ENCODE measurements around the gene IDE. TPM values are rescaled to one million over a fixed set of nuclear protein-coding genes. Genes with fewer than 3 reads are reported as not detected.
A peak's percentile ranks its signal among the peaks of the same experiment; 100 is the strongest.

Gene IDE
- total and polyA plus RNA-seq, 2 of the 13 experiments (the other 11 are each of a cell fraction or from before 2014, with no cell fraction given), result 16.1 to 52.1 TPM

GRCh38 chr10:92592761-92593618 is 19.1 kb upstream of the IDE start, which contains the start of gene KIF11 (continued):
- TF ChIP-seq TRAFD1 (CRISPR knock-in tag; IDR thresholded peaks at IDR 0.05; ENCODE audit: borderline replicate concordance) (no peak), YEATS2 (CRISPR knock-in tag; IDR thresholded peaks at IDR 0.05; ENCODE audit: borderline replicate concordance) (peak; percentile 69; the same call in 1 of the 2 replicates), TEAD3 (CRISPR knock-in tag; optimal IDR thresholded peaks at IDR 0.05; ENCODE audit: borderline replicate concordance) (peak; percentile 39), ZNF501 (CRISPR knock-in tag; IDR thresholded peaks at IDR 0.05) (peak; percentile 85), SNAPC2 (CRISPR knock-in tag; IDR thresholded peaks at IDR 0.05) (0 out of 2 replicates have a peak, but pooled peaks have one; percentile 61), SIN3B (IDR thresholded peaks at IDR 0.05; ENCODE audit: low read length) (peak; percentile 95), ETV6 (CRISPR knock-in tag; conservative IDR thresholded peaks at IDR 0.05) (peak; percentile 38; the same call in 1 of the 2 replicates), ZNF737 (CRISPR knock-in tag; IDR thresholded peaks at IDR 0.05; ENCODE audit: borderline replicate concordance) (0 out of 2 replicates have a peak, but pooled peaks have one; percentile 48), KMT2B (CRISPR knock-in tag; IDR thresholded peaks at IDR 0.05) (peak; percentile 71; the same call in 1 of the 2 replicates), ZNF781 (CRISPR knock-in tag; IDR thresholded peaks at IDR 0.05; ENCODE audit: borderline replicate concordance, not compliant biosample characterization) (peak; percentile 57), ZNF800 (CRISPR knock-in tag; IDR thresholded peaks at IDR 0.05) (0 out of 2 replicates have a peak, but pooled peaks have one; percentile 18), PHF21A (CRISPR knock-in tag; IDR thresholded peaks at IDR 0.05) (peak; percentile 13; the same call in 1 of the 2 replicates), ZNF749 (CRISPR knock-in tag; IDR thresholded peaks at IDR 0.05; ENCODE audit: borderline replicate concordance) (peak; percentile 45; the same call in 1 of the 2 replicates), ETV5 (CRISPR knock-in tag; IDR thresholded peaks at IDR 0.05; ENCODE audit: borderline replicate concordance) (peak; percentile 82; the same call in 1 of the 2 replicates), GFI1 (CRISPR knock-in tag; IDR thresholded peaks at IDR 0.05; ENCODE audit: borderline replicate concordance) (peak; percentile 59), ZNF614 (CRISPR knock-in tag; IDR thresholded peaks at IDR 0.05; ENCODE audit: borderline replicate concordance) (0 out of 2 replicates have a peak, but pooled peaks have one; percentile 63)
- TF ChIP-seq, protein P1, sequence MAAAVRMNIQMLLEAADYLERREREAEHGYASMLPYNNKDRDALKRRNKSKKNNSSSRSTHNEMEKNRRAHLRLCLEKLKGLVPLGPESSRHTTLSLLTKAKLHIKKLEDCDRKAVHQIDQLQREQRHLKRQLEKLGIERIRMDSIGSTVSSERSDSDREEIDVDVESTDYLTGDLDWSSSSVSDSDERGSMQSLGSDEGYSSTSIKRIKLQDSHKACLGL (CRISPR knock-in tag; IDR thresholded peaks at IDR 0.05), result peak; percentile 57; the same call in 1 of the 2 replicates
- TF ChIP-seq, protein P2, sequence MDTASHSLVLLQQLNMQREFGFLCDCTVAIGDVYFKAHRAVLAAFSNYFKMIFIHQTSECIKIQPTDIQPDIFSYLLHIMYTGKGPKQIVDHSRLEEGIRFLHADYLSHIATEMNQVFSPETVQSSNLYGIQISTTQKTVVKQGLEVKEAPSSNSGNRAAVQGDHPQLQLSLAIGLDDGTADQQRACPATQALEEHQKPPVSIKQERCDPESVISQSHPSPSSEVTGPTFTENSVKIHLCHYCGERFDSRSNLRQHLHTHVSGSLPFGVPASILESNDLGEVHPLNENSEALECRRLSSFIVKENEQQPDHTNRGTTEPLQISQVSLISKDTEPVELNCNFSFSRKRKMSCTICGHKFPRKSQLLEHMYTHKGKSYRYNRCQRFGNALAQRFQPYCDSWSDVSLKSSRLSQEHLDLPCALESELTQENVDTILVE (CRISPR knock-in tag; IDR thresholded peaks at IDR 0.05), result peak; percentile 77; the same call in 1 of the 2 replicates
- TF ChIP-seq, protein P3, sequence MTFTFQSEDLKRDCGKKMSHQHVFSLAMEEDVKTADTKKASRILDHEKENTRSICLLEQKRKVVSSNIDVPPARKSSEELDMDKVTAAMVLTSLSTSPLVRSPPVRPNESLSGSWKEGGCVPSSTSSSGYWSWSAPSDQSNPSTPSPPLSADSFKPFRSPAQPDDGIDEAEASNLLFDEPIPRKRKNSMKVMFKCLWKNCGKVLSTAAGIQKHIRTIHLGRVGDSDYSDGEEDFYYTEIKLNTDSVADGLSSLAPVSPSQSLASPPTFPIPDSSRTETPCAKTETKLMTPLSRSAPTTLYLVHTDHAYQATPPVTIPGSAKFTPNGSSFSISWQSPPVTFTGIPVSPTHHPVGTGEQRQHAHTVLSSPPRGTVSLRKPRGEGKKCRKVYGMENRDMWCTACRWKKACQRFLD (CRISPR knock-in tag; IDR thresholded peaks at IDR 0.05; ENCODE audit: borderline replicate concordance), result peak; percentile 59; the same call in 1 of the 2 replicates
- TF ChIP-seq, protein P4, sequence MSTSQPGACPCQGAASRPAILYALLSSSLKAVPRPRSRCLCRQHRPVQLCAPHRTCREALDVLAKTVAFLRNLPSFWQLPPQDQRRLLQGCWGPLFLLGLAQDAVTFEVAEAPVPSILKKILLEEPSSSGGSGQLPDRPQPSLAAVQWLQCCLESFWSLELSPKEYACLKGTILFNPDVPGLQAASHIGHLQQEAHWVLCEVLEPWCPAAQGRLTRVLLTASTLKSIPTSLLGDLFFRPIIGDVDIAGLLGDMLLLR (CRISPR knock-in tag; IDR thresholded peaks at IDR 0.05), result no peak

All from HepG2 (cell line).